HG02588 (cell line): ENCODE results near the gene RNF112.
A peak's percentile ranks its signal among the peaks of the same experiment; 100 is the strongest.

Source experiments
- ATAC-seq: cut with Tn5 transposase; IDR thresholded peaks from one replicate; pipeline ENCODE4 v1.9.1; 2021; ENCODE audit warnings: mild to moderate bottlenecking, moderate library complexity; ENCODE audit not compliant: unreplicated experiment

Gene RNF112

DNA sequence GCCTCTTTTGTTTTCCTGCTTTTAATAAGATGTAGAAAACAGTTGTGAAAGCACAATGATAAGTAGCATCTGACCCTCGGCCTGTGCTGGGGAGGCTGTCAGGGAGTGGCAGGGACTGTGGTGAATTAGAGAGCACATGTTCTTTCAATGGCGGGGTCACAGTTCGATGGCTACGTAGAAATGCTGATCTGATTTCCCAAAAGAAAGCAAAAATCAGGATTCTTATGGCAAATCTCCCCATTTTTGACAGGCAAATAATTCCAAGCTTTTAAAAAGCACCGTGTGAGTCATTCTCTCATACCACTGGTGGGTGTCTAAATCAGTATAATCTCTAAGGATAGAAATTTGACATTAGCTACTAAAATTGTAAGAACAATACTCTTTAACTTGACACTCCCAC is 36.9 kb upstream of the RNF112 start:
- ATAC-seq, result no peak

DNA sequence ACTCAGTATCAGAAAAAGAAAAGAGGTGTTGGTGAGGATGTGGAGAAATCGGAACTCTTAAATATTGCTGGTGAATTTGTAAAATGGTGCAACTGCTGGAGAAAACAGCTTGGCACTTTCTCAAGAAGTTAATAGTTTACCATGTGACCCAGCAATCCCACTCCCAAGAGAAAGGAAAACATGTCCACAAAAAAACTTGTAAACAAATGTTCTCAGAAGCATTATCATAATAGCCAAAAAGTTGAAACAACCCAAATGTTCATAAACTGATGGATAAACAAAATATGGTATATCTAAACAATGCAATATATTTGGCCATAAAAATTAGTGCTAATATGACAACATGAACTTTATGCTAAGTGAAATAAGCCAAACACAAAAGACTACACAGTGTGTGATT is 35.3 kb upstream of the RNF112 start:
- ATAC-seq, result no peak

DNA sequence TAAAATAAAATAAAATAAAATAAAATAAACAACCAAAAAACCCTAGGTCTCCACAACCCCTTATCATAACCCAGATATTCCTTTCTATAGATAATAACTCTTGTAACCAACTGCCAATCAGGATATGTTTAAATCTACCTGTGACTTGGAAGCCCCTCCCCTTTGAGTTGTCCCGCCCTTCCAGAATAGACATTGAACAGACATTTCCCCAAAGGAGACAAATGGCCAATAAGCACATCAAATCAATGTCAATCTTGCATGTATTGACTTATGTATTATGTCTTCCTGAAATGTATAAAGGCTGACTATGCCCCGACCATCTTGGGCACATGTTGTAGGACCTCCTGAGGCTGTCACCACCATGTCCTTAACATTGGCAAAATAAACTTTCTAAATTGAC is 34.2 kb upstream of the RNF112 start:
- ATAC-seq, result no peak

DNA sequence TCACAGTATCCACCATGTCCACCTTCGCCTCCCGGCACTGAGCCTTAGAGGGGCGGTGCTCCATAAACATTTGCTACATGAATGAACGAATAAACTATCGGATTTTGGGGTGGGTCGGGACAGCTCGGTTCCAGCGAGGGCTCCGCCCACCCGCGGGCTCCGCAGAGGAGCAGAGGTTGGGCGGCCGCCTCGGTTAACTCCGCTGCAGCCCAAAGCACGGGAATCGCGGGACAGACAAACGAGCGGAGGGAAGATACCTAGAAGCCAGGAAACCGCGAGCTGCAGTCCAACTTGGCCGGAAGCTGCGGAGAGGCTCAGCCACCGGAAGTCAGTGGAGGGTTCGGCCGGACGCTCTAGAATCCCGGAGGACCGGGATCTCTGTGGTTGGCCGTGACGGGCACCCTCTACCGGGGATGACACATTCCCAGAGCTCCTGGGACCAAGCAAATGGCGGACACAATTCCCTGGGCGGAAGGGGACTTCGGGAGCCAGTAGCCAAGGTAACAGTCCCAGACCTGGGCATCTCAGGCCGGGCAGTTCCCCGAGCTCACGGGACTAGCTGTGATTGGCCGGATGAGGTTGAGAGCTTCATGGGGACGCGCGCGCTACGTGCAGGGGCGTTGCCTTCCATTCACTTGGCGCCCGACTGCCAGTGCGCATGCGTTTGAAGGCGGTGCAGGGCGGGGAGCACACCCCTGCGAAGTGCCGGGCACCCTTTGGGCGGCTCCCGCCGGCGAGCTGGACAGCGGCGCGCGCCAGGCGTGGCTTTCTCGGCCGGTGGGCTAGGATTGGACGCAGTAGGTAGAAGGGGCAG is 33.2 kb upstream of the RNF112 start:
- ATAC-seq, result peak; percentile 91

DNA sequence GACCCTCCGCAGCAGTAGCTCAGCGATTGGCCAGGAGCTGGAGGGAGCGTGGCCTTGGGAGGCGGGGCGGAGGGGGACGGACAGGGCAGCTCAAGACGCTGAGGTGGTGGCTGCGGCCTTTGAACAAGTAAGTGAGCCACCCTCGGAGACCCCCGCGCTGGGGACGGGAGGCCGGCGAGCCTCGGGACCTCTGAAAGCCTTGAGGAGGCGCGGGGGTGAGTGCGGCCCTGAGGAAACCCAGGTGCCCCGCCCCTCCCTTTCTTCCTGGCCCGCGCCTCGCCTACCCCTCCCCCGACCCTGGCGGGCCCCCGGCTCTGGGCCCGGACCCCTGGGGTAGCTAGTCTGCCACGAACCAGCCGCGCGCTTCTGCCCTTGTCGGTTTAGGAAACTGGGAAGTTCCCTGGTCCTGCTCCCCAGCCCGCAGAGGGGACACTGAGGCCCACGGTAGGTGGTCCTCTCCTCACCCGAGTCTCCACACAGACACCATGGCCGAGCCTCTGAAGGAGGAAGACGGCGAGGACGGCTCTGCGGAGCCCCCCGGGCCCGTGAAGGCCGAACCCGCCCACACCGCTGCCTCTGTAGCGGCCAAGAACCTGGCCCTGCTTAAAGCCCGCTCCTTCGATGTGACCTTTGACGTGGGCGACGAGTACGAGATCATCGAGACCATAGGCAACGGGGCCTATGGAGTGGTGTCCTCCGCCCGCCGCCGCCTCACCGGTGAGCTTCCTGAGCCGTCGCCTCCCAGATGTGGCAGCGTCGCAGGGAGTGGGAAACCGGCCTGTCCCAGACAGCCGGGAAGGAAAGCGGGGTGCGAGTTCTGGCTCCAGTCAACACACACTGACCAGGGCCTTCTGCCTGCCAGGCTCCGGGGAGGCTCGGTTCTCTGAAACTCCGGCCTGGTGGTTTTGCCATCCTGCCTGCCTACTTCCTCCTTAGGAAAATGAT is 32.3 kb upstream of the RNF112 start, which contains the start of gene MAPK7:
MAPK7 (plus strand) TSS at position 83 of the 945 bp plus-strand sequence; CDS start at position 486, 403 bp downstream.
- ATAC-seq, result peak; percentile 13

DNA sequence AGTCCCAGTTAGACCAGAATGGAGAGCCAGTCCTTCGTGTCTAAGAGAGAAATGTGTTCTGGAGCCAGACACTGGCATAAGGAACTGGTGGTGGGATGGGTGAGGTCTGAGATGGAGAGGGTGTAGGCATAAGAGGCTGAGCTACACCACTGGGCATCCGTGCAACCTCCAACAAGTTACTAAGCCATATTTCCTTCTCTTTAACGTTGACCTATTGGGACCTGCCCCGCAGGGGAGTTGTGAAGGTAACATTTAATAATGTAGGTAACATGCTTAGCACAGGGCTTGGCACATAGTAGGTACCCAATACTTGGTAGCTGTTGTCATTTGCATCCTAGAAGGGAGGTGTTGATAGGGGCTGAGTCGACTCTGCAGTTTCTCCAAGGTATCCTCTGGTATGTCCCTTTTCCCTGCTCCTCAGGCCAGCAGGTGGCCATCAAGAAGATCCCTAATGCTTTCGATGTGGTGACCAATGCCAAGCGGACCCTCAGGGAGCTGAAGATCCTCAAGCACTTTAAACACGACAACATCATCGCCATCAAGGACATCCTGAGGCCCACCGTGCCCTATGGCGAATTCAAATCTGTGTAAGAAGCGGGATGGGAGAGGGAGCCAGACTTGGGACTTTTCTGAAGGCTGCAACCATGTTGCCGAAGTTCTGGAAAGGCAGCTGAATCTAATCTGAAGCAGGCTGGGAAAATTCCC is 31.5 kb upstream of the RNF112 start:
- no peak for ATAC-seq

DNA sequence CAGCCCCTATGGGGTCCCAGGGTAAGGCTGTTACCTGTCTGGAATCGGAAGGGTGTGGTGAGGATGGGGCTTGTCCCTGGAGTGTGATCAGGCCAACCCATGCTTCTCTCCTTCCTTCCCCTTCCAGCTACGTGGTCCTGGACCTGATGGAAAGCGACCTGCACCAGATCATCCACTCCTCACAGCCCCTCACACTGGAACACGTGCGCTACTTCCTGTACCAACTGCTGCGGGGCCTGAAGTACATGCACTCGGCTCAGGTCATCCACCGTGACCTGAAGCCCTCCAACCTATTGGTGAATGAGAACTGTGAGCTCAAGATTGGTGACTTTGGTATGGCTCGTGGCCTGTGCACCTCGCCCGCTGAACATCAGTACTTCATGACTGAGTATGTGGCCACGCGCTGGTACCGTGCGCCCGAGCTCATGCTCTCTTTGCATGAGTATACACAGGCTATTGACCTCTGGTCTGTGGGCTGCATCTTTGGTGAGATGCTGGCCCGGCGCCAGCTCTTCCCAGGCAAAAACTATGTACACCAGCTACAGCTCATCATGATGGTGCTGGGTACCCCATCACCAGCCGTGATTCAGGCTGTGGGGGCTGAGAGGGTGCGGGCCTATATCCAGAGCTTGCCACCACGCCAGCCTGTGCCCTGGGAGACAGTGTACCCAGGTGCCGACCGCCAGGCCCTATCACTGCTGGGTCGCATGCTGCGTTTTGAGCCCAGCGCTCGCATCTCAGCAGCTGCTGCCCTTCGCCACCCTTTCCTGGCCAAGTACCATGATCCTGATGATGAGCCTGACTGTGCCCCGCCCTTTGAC is 30.3 kb upstream of the RNF112 start:
- ATAC-seq, result no peak

DNA sequence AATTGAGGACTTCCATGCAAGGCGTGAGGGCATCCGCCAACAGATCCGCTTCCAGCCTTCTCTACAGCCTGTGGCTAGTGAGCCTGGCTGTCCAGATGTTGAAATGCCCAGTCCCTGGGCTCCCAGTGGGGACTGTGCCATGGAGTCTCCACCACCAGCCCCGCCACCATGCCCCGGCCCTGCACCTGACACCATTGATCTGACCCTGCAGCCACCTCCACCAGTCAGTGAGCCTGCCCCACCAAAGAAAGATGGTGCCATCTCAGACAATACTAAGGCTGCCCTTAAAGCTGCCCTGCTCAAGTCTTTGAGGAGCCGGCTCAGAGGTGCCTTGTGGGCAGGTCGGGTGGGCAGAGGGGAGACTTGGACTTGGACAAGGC is 29.7 kb upstream of the RNF112 start:
- no peak for ATAC-seq

DNA sequence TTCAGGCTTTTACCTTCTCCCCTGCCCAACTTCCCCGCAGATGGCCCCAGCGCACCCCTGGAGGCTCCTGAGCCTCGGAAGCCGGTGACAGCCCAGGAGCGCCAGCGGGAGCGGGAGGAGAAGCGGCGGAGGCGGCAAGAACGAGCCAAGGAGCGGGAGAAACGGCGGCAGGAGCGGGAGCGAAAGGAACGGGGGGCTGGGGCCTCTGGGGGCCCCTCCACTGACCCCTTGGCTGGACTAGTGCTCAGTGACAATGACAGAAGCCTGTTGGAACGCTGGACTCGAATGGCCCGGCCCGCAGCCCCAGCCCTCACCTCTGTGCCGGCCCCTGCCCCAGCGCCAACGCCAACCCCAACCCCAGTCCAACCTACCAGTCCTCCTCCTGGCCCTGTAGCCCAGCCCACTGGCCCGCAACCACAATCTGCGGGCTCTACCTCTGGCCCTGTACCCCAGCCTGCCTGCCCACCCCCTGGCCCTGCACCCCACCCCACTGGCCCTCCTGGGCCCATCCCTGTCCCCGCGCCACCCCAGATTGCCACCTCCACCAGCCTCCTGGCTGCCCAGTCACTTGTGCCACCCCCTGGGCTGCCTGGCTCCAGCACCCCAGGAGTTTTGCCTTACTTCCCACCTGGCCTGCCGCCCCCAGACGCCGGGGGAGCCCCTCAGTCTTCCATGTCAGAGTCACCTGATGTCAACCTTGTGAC is 29.1 kb upstream of the RNF112 start:
- ATAC-seq, result no peak

DNA sequence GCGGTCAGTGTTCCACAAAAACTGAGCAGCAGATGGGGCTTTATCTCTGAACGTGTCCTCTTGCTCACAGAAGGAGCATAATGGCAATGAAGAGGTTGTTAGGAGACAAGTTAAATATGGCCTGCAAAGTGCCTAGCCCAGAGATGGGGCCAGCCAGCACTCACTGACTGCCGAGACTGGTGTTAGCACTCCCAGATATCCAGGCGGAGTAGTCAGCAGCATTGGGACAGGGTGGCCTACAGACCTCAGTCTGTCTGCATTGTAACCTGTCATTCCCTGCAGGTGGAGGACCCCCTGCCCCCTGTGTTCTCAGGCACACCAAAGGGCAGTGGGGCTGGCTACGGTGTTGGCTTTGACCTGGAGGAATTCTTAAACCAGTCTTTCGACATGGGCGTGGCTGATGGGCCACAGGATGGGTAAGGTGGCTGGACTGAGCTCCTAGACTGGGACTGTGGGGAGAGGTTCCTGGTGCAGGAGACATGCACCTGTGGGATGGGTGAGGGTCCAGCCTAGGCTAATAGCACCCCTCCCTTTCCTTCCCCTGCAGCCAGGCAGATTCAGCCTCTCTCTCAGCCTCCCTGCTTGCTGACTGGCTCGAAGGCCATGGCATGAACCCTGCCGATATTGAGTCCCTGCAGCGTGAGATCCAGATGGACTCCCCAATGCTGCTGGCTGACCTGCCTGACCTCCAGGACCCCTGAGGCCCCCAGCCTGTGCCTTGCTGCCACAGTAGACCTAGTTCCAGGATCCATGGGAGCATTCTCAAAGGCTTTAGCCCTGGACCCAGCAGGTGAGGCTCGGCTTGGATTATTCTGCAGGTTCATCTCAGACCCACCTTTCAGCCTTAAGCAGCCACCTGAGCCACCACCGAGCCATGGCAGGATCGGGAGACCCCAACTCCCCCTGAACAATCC is 28.2 kb upstream of the RNF112 start:
- ATAC-seq, result no peak

DNA sequence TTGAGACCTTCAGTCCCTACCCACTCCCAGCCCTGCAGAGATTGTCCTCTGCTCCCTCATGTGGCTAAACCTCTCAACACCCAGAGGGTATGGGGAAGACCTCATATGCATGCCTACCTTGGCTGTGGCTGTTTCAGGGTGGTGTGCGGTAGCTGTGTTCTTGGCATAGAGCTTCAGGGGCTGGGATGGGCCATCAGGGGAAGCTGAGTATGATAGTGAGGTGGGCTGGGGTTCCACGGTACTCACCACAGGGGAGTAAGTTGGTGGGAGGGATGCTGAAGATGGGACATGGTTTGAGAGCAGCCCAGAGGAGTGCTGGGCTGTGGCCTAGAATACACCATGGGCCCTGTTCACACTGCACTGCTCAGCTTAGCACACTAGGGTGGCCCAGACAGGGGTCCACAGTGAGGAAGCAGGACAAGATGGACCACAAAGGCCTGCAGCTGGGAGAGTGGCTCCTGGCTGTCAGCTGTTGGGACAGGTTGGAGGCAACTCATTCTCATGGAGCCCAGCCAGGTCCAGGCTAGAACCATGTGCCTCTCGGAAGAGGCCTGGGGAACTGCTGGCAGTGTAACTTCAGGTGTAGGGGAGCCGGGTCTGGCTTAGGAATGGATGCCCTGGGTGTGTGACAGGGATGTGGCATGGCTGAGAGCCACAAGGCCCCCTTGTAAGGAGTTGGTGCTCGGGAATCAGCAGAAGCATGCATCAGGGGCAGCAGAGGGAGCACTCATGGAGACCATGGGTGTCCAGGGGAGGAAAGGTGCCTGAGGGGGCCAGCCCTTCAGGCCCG is 27.2 kb upstream of the RNF112 start:
- no peak for ATAC-seq

DNA sequence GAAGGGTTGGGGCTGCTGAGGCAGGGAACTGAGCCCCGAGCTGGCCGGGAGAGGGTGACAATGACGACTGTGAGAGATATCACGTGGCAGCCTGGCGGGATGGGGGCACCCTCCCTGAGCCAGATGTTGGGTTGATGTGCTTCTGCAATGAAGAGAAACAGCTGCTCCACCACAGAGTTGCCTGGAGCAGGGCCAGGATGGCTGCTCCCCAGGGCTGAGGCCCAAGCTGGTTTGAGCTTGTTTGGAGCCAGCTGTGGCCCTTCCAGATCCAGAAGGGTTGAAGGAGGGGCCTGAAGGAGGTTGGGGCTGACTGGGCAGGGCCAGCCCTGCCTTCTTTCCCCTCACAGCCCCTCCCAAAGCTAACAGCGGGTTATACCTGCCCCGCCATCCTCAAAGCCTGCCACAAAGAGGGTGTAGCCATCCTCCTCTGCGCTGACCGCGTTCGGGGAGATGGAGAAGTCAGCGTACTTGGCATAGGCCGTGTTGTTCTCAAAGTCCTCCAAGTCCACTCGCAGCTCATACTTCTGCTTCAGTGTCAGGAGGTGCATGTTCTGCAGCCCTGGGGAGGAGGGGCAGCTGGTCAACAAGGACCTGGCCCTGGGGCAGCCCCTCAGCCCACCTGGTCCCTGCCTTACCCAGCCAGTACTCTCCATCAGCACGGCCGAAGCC is 26.2 kb upstream of the RNF112 start:
- no peak for ATAC-seq

DNA sequence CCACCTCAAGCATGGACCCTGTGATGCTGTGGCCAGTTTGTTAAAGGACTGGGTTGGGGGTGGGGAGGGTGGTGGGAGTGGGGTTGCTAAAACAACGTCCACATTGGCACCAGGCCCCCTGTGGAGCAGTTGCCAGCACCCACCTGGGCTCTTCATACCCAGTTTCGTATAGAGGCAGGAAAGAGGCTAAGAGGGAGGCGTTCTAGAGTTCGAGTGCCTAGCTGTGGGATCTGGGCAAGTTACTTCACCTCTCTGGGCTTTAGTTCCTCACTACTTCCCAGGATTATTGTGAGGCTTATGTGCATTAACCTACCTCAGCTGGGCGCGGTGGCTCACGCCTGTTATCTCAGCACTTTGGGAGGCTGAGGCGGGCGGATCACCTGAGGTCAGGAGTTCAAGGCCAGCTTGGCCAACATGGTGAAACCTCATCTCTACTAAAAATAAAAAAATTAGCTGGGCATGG is 25.5 kb upstream of the RNF112 start:
- no peak for ATAC-seq

DNA sequence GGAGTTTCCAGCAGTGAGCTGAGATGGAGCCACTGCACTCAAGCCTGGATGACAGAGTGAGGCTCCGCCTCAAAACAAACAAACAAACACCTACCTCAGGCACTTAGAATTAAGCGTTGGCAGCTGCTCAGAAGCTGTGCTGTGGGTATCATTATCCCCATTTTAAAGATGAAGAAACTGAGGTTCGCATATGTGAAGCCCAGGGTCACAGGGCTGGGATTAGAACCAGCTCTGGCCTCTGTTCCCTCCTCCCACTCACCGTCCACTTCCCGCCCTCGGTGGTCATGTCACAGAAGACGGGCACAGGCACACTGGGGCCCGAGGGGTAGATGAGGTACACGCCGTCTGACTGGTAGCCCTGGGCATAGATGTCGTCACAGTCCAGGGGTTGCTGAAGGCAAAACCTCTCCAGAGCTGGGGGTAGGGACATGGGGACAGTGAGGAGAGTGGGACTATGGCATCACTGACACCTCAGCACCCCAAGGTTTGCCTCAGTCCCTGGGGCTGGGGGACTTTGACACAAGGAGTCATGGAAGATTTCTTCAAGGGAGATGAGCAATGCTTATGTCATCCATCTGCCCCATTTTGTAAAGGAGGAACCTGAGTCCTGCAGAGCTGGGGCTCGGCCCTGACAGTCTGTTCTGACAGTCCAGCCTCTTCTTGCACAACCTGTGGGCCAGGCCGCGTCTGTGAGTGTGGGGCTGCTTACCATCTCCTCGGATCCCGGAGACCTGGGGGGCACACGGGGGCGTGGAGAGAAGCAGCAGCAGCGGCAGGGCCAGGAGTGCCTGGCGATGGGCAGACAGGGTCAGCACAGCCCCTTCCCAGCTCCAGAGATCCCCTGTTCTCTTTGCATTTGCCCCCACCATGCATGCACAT is 24.7 kb upstream of the RNF112 start:
- ATAC-seq, result no peak

DNA sequence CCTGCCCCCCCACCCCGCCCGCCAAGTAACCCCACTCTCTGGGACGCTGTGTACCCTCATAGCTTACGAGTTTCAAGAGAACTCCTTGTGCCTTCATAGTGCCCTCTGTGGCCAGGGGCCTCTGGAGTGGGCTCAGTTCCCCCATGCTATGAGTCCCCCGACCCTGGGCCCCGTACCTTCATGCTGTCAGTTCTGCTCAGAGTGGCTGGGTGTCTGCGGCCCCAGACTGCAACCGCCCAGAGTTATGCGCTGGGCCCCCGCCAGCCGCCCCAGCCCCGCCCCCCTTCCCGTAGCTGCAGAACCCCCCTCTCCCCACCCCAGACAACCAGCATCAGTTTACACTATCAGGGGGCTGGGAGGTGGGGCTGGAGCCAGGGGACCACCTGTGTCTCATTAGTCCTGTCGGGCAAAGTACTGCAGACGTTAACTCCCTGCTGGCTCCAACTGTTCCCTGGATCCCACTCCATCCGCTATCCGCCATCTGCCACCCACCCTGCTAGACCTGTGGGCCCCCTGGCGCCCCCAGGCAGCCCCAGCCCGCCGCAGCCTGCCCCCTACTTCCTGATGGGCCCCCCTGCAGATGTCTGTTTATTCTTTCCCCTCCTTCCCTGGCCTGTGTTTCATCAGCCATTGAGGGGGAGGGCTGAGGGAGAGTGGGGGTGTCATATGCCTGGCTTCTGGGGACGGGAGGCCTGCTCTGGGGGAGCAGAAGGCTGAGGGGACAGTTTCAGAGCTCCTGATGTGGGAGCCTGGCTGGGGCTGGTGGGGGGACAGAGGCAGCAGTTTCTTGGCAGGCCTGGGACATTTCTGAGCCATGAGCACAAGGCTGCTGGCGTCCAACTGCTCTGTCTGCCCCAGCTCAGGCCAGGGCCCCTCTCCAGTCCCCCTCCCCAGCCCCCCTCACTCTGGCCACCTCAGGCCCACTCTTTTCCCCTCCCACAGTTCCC is 23.8 kb upstream of the RNF112 start, which contains the start of gene MFAP4:
MFAP4 (minus strand) TSS at position 217 of the 947 bp plus-strand sequence; CDS start at position 182, 35 bp downstream.
- ATAC-seq, result no peak
